K562 treated with DMSO at 1 percent for 12 hours (cell line): ENCODE data around the gene CCNA2. TPM values are rescaled to one million over a fixed set of nuclear protein-coding genes. Genes with fewer than 3 reads are reported as not detected.

Experiments used
- total RNA-seq: library from RNA; unstranded; fragments of 300-600 nt; gene quantifications from 2 replicates; pipeline ENCODE4 v1.2.3, GENCODE V29; 2022; ENCODE audit not compliant: insufficient read depth

The CCNA2 gene
- total RNA-seq = 53.3 and 121 TPM in 2 replicates

GRCh38 chr4:121823505-121824170 is at the start of gene CCNA2:
TSS of gene CCNA2 (minus strand) at chr4:121823883. CDS start at chr4:121823628, 255 bp downstream.

GRCh38 chr4:121869841-121870822 is 46.4 kb upstream of the CCNA2 start, which contains the start of gene BBS7:
TSS of gene BBS7 (minus strand) at chr4:121870474. CDS start at chr4:121870313, 161 bp downstream.

DNA sequence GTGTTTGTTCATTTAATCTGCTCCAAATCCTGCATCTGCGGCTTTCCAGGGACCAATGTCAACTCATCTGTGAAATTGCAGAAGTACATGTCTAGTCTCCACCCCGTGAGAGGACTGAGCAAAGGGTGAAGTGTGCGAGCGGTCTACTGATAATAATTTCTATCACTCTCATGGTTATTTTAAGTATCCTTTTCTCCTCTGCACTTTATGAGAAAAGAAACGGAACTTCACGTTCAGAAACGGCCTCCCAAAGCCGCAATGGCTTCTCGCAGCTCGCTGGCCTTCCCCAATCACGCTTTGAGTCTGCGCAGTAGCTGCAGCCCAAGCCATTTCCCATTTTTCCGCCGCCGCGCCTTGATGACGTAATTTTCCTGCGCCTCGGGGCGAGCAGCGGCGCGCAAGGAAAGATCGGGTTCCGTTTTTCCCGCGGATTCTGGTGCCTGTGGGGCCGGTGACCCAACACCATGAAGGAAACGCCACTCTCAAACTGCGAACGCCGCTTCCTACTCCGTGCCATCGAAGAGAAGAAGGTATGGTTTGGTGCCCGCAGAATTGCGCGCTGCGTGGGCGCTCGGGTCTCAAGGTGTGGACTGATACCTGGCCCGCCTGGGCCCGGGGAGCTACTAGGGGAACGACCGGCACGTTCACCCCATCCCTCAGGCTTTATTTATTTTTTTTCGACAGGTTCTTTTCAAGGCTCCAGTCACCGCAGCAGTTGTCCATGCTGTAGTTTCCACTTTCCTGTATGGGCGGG is 22.5 kb downstream of the CCNA2 start, which contains the start of gene EXOSC9:
Gene EXOSC9 (plus strand): TSS at position 363 of the 754 bp plus-strand sequence. CDS start 102 bp downstream, at position 465.

Other genes starting within 250 kb of the CCNA2 start
- 110 and 177 TPM in 2 replicates for gene ANXA5, start 126.9 kb downstream of the CCNA2 start, total RNA-seq
- not detected in 2 replicates for gene SMIM43, start 58.7 kb downstream of the CCNA2 start, total RNA-seq
- 43.3 and 68.5 TPM in 2 replicates for gene EXOSC9, start 22.6 kb downstream of the CCNA2 start, total RNA-seq
- 4.2 and 12.0 TPM in 2 replicates for gene BBS7, start 46.6 kb upstream of the CCNA2 start, total RNA-seq
- gene TRPC3, start 128.2 kb upstream of the CCNA2 start, total RNA-seq = not detected in 2 replicates